K562 (cell line): ENCODE data around the gene CHST13. TPM values are rescaled to one million over a fixed set of nuclear protein-coding genes. Genes with fewer than 3 reads are reported as not detected.

Experiments used
- ATAC-seq: fragments of 200-7000 bp; cut with Tn5 transposase; 3 replicates; pipeline ENCODE4 v1.9.1; 2020; ENCODE audit warnings: moderate library complexity
- BruUV-seq: library from RNA; stranded (reverse); fragments of 400-500 nt; replicated peaks from 2 replicates; lab custom pipeline; 2021; lab: Mats Ljungman, UMichigan
- CTCF ChIA-PET: fragments of 300-600 bp; formaldehyde crosslinking; extraction: SDS; loops from one replicate; lab custom pipeline; 2021; ENCODE audit warnings: low intra/inter-chr PET ratio; lab: Yijun Ruan, JAX
- POLR2A ChIA-PET: fragments of 300-600, 350-650 bp; sonication (Branson Sonifier 250); formaldehyde crosslinking; extraction: SDS; loops from one replicate; lab custom pipeline; 2021; ENCODE audit warnings: antibody characterized with exemption, inconsistent platforms; lab: Yijun Ruan, JAX
- DNase-seq, 4 experiments: peaks; one replicate each; pipeline versions ENCODE4 v3.0.0 to v3.0.0-alpha.2; 2011 to 2018; ENCODE audit warnings: low spot score in 3 of 4, mixed read lengths in 3 of 4; ENCODE audit errors: extremely low read depth in 1 of 4
- FAIRE-seq: peaks from 2 replicates; lab custom pipeline; 2011; peaks lifted over from hg19 to GRCh38; lab: Jason Lieb, UNC
- H2AFZ ChIP-seq: 2 replicates; pipeline ENCODE4 v1.6.0; 2011; ENCODE audit warnings: low read depth, low read length, control low read depth, inconsistent platforms
- H3K27ac ChIP-seq: fragments of 200-600 bp; 3 replicates; pipeline ENCODE4 v1.8.0; 2011; ENCODE audit warnings: low read depth, mild to moderate bottlenecking, control low read depth, inconsistent platforms, low read length, moderate library complexity, mixed read lengths; ENCODE audit errors: extremely low read depth
- H3K27me3 ChIP-seq, 2 experiments: fragments of 300-600 bp in 1 of 2; 2 replicates in 1 of 2; 3 replicates in 1 of 2; pipeline versions ENCODE4 v1.6.0 to v1.8.0; 2011; ENCODE audit warnings: inconsistent platforms in 2 of 2, low read length in 2 of 2, mild to moderate bottlenecking in 1 of 2, mixed read lengths in 1 of 2, moderate library complexity in 1 of 2; ENCODE audit not compliant: control insufficient read depth in 2 of 2, insufficient read depth in 2 of 2
- H3K36me3 ChIP-seq: fragments of 300-600 bp; 3 replicates; pipeline ENCODE4 v1.8.0; 2011; ENCODE audit warnings: mild to moderate bottlenecking, low read length, inconsistent platforms; ENCODE audit not compliant: control insufficient read depth, insufficient read depth
- H3K4me1 ChIP-seq, 2 experiments: fragments of 200-600 bp in 1 of 2; replicated peaks in 1 of 2; 2 replicates in 1 of 2; 3 replicates in 1 of 2; pipeline versions ENCODE4 v1.5.1 to v1.8.0; 2011; ENCODE audit warnings: inconsistent platforms in 2 of 2, low read length in 2 of 2, mild to moderate bottlenecking in 1 of 2, mixed read lengths in 1 of 2, moderate library complexity in 1 of 2; ENCODE audit not compliant: control insufficient read depth in 2 of 2, insufficient read depth in 2 of 2
- H3K4me2 ChIP-seq: 2 replicates; pipeline ENCODE4 v1.6.1; 2011; ENCODE audit warnings: low read length, control low read depth, inconsistent platforms, mixed read lengths; ENCODE audit not compliant: insufficient read depth
- H3K4me3 ChIP-seq: fragments of 200-600 bp; sonication (generic), shearing (Covaris generic); 2 replicates; pipeline ENCODE4 v1.5.1; 2016; ENCODE audit warnings: control low read depth, inconsistent platforms
- H3K79me2 ChIP-seq: fragments of 200-600 bp; 3 replicates; pipeline ENCODE4 v1.8.0; 2011; ENCODE audit warnings: low read length, inconsistent platforms; ENCODE audit not compliant: control insufficient read depth, insufficient read depth
- H3K9ac ChIP-seq, 2 experiments: 2 replicates each; pipeline versions ENCODE4 v1.6.0 to v1.6.1; 2011; ENCODE audit warnings: low read depth in 2 of 2, low read length in 2 of 2, control low read depth in 1 of 2, inconsistent platforms in 1 of 2, mild to moderate bottlenecking in 1 of 2, mixed read lengths in 1 of 2; ENCODE audit not compliant: insufficient read depth in 1 of 2
- H3K9me1 ChIP-seq: one replicate; pipeline ENCODE4 v1.6.0; 2011; ENCODE audit warnings: inconsistent platforms, mild to moderate bottlenecking, low read length, moderate library complexity; ENCODE audit not compliant: control insufficient read depth, insufficient read depth
- H3K9me3 ChIP-seq: replicated peaks from 2 replicates; pipeline ENCODE4 v1.5.1; 2011; ENCODE audit warnings: low read depth, low read length, inconsistent platforms; ENCODE audit not compliant: control insufficient read depth, insufficient read depth
- H4K20me1 ChIP-seq: replicated peaks from 2 replicates; pipeline ENCODE4 v1.6.1; 2011; ENCODE audit warnings: low read length, inconsistent platforms, mixed read lengths; ENCODE audit not compliant: control insufficient read depth, insufficient read depth
- C11orf30 ChIP-seq: fragments of 450-650 bp; IDR thresholded peaks from 2 replicates; pipeline ENCODE4 v1.6.1; 2016; ENCODE audit warnings: low read depth, mild to moderate bottlenecking
- CBX3 ChIP-seq, 2 experiments: IDR thresholded peaks; 1 replicate in 1 of 2; 2 replicates in 1 of 2; pipeline ENCODE4 v1.6.1; 2012; ENCODE audit warnings: inconsistent platforms in 2 of 2, low read length in 2 of 2, borderline replicate concordance in 1 of 2, control low read depth in 1 of 2
- EWSR1 ChIP-seq: fragments of 450-650 bp; IDR thresholded peaks from 2 replicates; pipeline ENCODE4 v1.6.1; 2018; ENCODE audit warnings: borderline replicate concordance, mild to moderate bottlenecking, low read depth, moderate library complexity; ENCODE audit not compliant: partially characterized antibody
- HDAC1 ChIP-seq, 2 experiments: fragments of 450-650 bp; IDR thresholded peaks; 2 replicates each; pipeline ENCODE4 v1.6.1; 2016 to 2017; ENCODE audit warnings: inconsistent platforms in 1 of 2, mild to moderate bottlenecking in 1 of 2, moderate library complexity in 1 of 2
- HNRNPLL ChIP-seq: fragments of 200-400 bp; formaldehyde crosslinking; IDR thresholded peaks from 2 replicates; pipeline ENCODE4 v1.6.1; 2017; ENCODE audit warnings: low read length, low read depth, mild to moderate bottlenecking; ENCODE audit not compliant: poor library complexity, severe bottlenecking
- KDM4B ChIP-seq, 2 experiments: fragments of 450-650 bp in 1 of 2; sonication (generic) in 1 of 2; IDR thresholded peaks; 2 replicates each; pipeline ENCODE4 v1.6.1; 2016 to 2017; ENCODE audit warnings: borderline replicate concordance in 2 of 2, antibody characterized with exemption in 1 of 2, low read depth in 1 of 2, mild to moderate bottlenecking in 1 of 2
- KLF10 ChIP-seq: fragments of 250-450 bp; sonication (Bioruptor Pico); IDR thresholded peaks from 2 replicates; pipeline ENCODE4 v1.6.1; 2021; ENCODE audit warnings: matching md5 sums
- KLF13 ChIP-seq: fragments of 450-650 bp; IDR thresholded peaks from 2 replicates; pipeline ENCODE4 v1.6.1; 2016; ENCODE audit warnings: missing genetic modification characterization, low read depth, mild to moderate bottlenecking, missing compliant biosample characterization, moderate library complexity, borderline replicate concordance
- LARP7 ChIP-seq: fragments of 450-650 bp; IDR thresholded peaks from 2 replicates; pipeline ENCODE4 v1.6.1; 2016
- MYNN ChIP-seq, 2 experiments: sonication (generic); formaldehyde crosslinking in 1 of 2; IDR thresholded peaks; 2 replicates each; pipeline versions ENCODE4 v1.5.0 to v1.6.1; 2016 to 2020; ENCODE audit warnings: antibody characterized with exemption in 1 of 2, missing genetic modification reagents in 1 of 2
- NBN ChIP-seq: fragments of 450-650 bp; IDR thresholded peaks from 2 replicates; pipeline ENCODE4 v1.6.1; 2016; ENCODE audit warnings: low read depth, mild to moderate bottlenecking
- NR2C1 ChIP-seq, 2 experiments: fragments of 450-650 bp; IDR thresholded peaks; 2 replicates each; pipeline ENCODE4 v1.6.1; 2017; ENCODE audit warnings: mild to moderate bottlenecking in 2 of 2, antibody characterized with exemption in 1 of 2, inconsistent platforms in 1 of 2, missing compliant biosample characterization in 1 of 2, missing genetic modification characterization in 1 of 2
- PTTG1 ChIP-seq: fragments of 450-650 bp; IDR thresholded peaks from 2 replicates; pipeline ENCODE4 v1.6.1; 2016; ENCODE audit warnings: low read depth, mild to moderate bottlenecking, missing genetic modification characterization, missing compliant biosample characterization
- SMARCA4 ChIP-seq: fragments of 450-650 bp; IDR thresholded peaks from 2 replicates; pipeline ENCODE4 v1.6.1; 2016
- ZNF175 ChIP-seq: fragments of 200-800 bp; sonication (Bioruptor generic); IDR thresholded peaks from 2 replicates; pipeline ENCODE4 v1.6.1; 2016; ENCODE audit warnings: low read depth, mild to moderate bottlenecking, missing genetic modification characterization, missing compliant biosample characterization
- ZNF347 ChIP-seq: fragments of 450-650 bp; formaldehyde crosslinking; IDR thresholded peaks from 2 replicates; pipeline ENCODE4 v1.4.0; 2020; ENCODE audit warnings: low read depth, mild to moderate bottlenecking, moderate library complexity
- WGBS: fragments of 100-300 bp; shearing (Covaris generic); methylation state at CpG from one replicate; pipeline ENCODE4 v1.1.6; 2016; ENCODE audit warnings: low coverage, mixed read lengths; ENCODE audit not compliant: insufficient coverage; ENCODE audit errors: missing lambda C conversion rate; 5-methylcytosine and 5-hydroxymethylcytosine counted together
- in situ Hi-C: fragments of 300-500 bp; cut with MboI; formaldehyde crosslinking; loops from 4 replicates; pipeline ENCODE4 v1.15.0; 2018; ENCODE audit warnings: inconsistent platforms, mixed read lengths
- intact Hi-C: fragments of 100-400 bp; cut with micrococcal nuclease; formaldehyde crosslinking; loops from 2 replicates; pipeline ENCODE4 v1.14.2; 2022
- polyA plus RNA-seq, 8 experiments: library from polyadenylated mRNA; depleted of rRNA in 4 of 8; stranded (reverse) in 5 of 8; unstranded in 3 of 8; fragments of >200 nt; fragmentation: Nextera tagmentation in 2 of 8; fragmentation: Illumina TruSeq in 1 of 8; extraction: Ambion mirVana in 2 of 8; extraction: Trizol in 1 of 8; gene quantifications; 2 replicates each; pipeline versions ENCODE4 v1.2.1 to v1.2.3, GENCODE V29; 2011 to 2014; ENCODE audit warnings: inconsistent platforms in 1 of 8, missing spikeins in 1 of 8
- total RNA-seq, 7 experiments: library from RNA; depleted of rRNA in 6 of 7; stranded (reverse); fragments of >200 nt in 6 of 7; fragmentation: Illumina TruSeq in 2 of 7; extraction: Trizol in 2 of 7; gene quantifications; 2 replicates each; pipeline versions ENCODE4 v1.2.1 to v1.2.3, GENCODE V29; 2011 to 2021; ENCODE audit warnings: low replicate concordance in 1 of 7

Gene CHST13
- total and polyA plus RNA-seq, 9 of the 15 experiments (the other 6 are each of a cell fraction or from before 2014, with no cell fraction given), result not detected

- H3K4me2 ChIP-seq, result no peak overlapping the region
- DNase-seq, result no peak
- no peaks in the 10 kb centered on the region; the same call in 1 of the 2 replicates for H4K20me1 ChIP-seq
- BruUV-seq, result no TSS peak
- no peak overlapping the region for H3K27ac ChIP-seq
- no peak for TF ChIP-seq HDAC1 (IDR thresholded peaks at IDR 0.05)
- 0% methylated on average over 5 of the region's 6 CpGs for WGBS
- H3K36me3 ChIP-seq, result no peaks in the 10 kb centered on the region
- no peak for ATAC-seq
- H3K9me3 ChIP-seq, result no peaks in the 10 kb centered on the region
- no peaks in the 10 kb centered on the region for H3K9me1 ChIP-seq
- no peak overlapping the region for H3K4me3 ChIP-seq
- no peak overlapping the region for H3K9ac ChIP-seq
- intact Hi-C loops (no loop called here), in situ Hi-C loops (no loop called here)
- FAIRE-seq, result no peak
- POLR2A ChIA-PET, result interaction anchor here (0.6 kb wide), 1 partner anchor 20 kb away, joined by 4 read pairs; no protein-coding TSS in a partner anchor
- CTCF ChIA-PET, result no interaction called here
- H3K79me2 ChIP-seq, result no peaks in the 10 kb centered on the region
- no peak overlapping the region for H2AFZ ChIP-seq
- no peaks in the 10 kb centered on the region for H3K4me1 ChIP-seq
- H3K27me3 ChIP-seq, result peaks cover 4 to 25% of the 10 kb centered on the region in 2 experiments; a peak in 2 of 5 replicates
Measured at GRCh38 chr3:126557761-126558160, 33.8 kb downstream of the CHST13 start.

DNA sequence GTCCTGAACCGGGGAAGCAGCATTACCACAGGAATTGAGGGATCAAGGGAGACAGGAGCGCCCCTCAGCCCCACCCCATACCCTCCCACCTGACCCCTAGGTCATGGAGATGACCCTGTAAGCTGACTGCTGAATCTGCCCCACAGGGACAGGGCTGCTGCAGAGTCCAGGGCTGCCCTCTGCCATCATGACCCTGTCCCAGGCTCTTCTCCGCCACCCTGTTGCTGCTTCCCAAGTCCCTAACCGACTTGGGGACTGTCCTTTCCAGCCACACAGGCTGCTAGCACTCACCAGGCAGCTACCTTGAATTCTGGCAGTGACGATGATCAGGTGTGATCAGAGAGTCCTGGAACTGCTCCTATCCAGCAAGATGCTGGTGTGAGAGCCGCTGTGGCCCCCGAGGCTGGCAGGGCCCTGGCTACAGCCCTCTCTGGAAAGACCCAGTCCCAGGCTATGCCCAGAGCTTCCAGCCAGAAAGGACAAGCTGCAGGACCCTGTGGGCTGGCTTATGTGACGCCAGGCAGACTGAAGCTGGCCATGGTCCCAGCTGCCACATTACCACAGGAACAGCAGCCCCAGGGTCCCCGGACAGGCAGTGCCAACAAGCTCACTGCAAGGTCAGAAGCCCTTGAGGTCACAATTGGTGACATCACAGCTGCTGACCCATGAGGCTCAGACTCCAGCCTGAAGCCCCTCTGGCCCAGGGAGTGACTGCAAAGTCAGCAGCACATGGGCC is 34.5 kb downstream of the CHST13 start, which contains the start of gene C3orf22:
TSS of gene C3orf22 (minus strand) at position 597 of the 736 bp plus-strand sequence. CDS start 5,542 bp downstream, outside the sequence.
- ChIA-PET POLR2A (interaction anchor here (0.5 to 0.6 kb wide), 2 partner anchors 20 to 145 kb away, joined by 3 to 4 read pairs; no protein-coding TSS in a partner anchor), CTCF (no interaction called here)
- H3K79me2 ChIP-seq, result no peaks in the 10 kb centered on the region
- no peak within 1 kb of the TSS for H3K27ac ChIP-seq
- H2AFZ ChIP-seq, result no peak within 1 kb of the TSS
- no peaks in the 10 kb centered on the region for H3K9me3 ChIP-seq
- DNase-seq, result no peak
- no peak within 1 kb of the TSS for H3K4me2 ChIP-seq
- no peak for ATAC-seq
- H3K9ac ChIP-seq, result no peak within 1 kb of the TSS
- H3K27me3 ChIP-seq, result peaks cover 4 to 22% of the 10 kb centered on the region in 2 experiments; a peak in 2 of 5 replicates
- no peaks in the 10 kb centered on the region; the same call in 1 of the 2 replicates for H4K20me1 ChIP-seq
- 0% methylated on average over 5 of the region's 9 CpGs for WGBS
- H3K9me1 ChIP-seq, result no peaks in the 10 kb centered on the region
- no TSS peak for BruUV-seq
- in situ Hi-C loops (no loop called here), intact Hi-C loops (no loop called here)
- no peak for FAIRE-seq
- no peaks in the 10 kb centered on the region for H3K36me3 ChIP-seq
- H3K4me3 ChIP-seq, result no peak within 1 kb of the TSS
- no peaks in the 10 kb centered on the region for H3K4me1 ChIP-seq
- no peak for TF ChIP-seq HNRNPLL
- no peak for TF ChIP-seq KDM4B (IDR thresholded peaks at IDR 0.05; ENCODE audit: borderline replicate concordance in 2 of 2, low read depth in 1 of 2)
- TF ChIP-seq ZNF347, result no peak
- TF ChIP-seq NBN, result no peak
- TF ChIP-seq MYNN (IDR thresholded peaks at IDR 0.05), result no peak
- TF ChIP-seq MYNN (CRISPR knock-in tag; IDR thresholded peaks at IDR 0.05), result no peak
- no peak for TF ChIP-seq KLF13 (tag)
- no peak for TF ChIP-seq SMARCA4
- TF ChIP-seq ZNF175 (CRISPR knock-in tag), result no peak
- no peak for TF ChIP-seq EWSR1
- TF ChIP-seq C11orf30, result no peak
- no peak for TF ChIP-seq PTTG1 (tag)
- TF ChIP-seq LARP7, result no peak
- no peak for TF ChIP-seq CBX3 (IDR thresholded peaks at IDR 0.05; ENCODE audit: borderline replicate concordance in 1 of 2, low read length in 2 of 2)
- no peak for TF ChIP-seq NR2C1 (IDR thresholded peaks at IDR 0.05)
- TF ChIP-seq NR2C1 (tag; IDR thresholded peaks at IDR 0.05), result no peak
- TF ChIP-seq KLF10 (CRISPR knock-in tag), result no peak
